ENCODE measurements around the gene USP43.

USP43 gene

DNA sequence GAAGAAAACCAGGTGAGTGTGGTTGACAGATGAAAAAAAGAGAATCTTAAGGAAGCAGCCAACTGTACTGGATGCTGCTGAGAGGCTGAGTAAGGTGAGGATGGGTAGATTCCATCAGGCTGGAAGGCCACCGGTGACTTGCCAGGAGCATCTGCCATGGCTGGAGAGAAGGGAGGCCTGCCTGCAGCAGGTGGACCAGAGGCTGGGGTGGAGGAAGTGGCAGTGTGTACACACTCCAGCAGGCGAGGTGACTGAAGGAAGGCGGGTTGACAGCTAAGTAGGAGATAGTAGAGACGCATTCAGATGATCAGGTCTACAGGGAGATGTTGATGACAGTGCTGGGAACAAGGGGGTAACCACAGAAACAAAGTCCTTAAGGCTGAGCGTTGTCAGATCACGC, 69.5 kb downstream of the USP43 start:
- no peak overlapping the region for H3K4me3 ChIP-seq (ENCODE audit: low read length)
- DNase-seq (ENCODE audit: low read depth) = no peak
- TF ChIP-seq, protein P1, sequence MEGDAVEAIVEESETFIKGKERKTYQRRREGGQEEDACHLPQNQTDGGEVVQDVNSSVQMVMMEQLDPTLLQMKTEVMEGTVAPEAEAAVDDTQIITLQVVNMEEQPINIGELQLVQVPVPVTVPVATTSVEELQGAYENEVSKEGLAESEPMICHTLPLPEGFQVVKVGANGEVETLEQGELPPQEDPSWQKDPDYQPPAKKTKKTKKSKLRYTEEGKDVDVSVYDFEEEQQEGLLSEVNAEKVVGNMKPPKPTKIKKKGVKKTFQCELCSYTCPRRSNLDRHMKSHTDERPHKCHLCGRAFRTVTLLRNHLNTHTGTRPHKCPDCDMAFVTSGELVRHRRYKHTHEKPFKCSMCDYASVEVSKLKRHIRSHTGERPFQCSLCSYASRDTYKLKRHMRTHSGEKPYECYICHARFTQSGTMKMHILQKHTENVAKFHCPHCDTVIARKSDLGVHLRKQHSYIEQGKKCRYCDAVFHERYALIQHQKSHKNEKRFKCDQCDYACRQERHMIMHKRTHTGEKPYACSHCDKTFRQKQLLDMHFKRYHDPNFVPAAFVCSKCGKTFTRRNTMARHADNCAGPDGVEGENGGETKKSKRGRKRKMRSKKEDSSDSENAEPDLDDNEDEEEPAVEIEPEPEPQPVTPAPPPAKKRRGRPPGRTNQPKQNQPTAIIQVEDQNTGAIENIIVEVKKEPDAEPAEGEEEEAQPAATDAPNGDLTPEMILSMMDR (conservative IDR thresholded peaks at IDR 0.05; ENCODE audit: low read length) = no peak

DNA sequence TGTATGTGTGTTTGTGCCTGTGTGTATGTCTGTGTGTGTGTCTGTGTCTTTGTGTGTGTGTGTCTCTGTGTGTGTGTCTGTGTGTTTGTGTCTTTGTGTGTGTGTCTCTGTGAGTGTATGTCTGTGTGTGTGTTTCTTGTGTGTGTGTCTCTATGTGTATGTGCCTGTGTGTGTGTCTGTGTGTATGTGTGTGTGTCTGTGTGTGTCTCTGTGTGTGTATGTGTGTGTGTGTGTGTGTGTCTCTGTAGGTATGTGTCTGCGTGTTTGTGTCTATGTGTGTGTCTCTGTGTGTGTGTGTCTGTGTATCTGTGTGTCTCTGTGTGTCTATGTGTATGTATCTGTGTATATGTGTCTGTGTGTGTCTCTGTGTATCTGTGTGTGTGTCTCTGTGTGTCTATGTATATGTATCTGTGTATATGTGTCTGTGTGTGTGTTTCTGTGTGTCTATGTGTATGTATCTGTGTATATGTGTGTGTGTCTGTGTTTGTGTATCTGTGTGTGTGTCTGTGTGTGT, 70.2 kb downstream of the USP43 start:
- TF ChIP-seq, protein P1 (conservative IDR thresholded peaks at IDR 0.05; ENCODE audit: low read length) = no peak
- DNase-seq (ENCODE audit: low read depth) = no peak
- no peak overlapping the region for H3K4me3 ChIP-seq (ENCODE audit: low read length)

DNA sequence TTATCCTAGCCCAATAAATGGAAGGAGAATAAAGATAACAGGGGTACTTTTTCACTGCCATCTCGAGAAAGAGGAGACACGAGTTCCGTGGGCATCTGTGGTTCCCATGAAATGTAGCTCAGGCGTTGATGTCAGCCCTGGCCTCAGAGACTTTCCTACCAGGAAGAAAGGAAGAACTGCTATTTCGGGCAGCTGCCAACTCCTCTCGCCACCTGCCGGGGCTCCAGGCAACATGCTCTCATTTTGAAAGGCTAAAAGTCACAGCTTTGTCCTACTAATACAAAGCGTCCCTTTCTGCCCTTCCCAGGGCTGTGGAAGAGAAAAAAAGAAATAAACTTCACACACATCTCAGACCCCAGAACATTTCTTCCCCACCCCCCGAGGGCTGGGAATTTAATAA, 80.3 kb downstream of the USP43 start:
- H3K4me3 ChIP-seq (ENCODE audit: low read length) = no peak overlapping the region
- no peak for DNase-seq (ENCODE audit: low read depth)
- TF ChIP-seq, protein P1 (conservative IDR thresholded peaks at IDR 0.05; ENCODE audit: low read length) = peak; percentile 24; the same call in 1 of the 2 replicates

DNA sequence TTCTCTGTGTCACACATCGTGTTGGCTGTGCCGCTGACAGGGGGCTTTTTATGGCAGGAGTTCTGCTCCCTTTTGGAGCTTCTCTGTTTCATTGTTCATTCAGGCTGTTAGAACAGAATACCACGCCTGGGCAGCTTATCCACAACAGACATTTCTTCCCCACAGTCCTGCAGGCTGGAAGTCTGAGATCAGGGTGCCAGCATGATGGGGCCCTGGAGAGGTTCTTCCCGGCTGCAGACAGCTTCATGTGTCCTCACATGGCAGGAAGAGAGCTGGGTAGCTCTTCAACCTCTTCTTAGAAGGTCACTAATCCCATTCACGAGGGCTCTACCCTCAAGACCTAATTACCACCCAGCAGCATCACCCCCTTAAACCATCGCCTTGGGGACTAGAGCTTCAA, 81.0 kb downstream of the USP43 start:
- TF ChIP-seq, protein P1 (conservative IDR thresholded peaks at IDR 0.05; ENCODE audit: low read length) = no peak
- no peak for DNase-seq (ENCODE audit: low read depth)
- H3K4me3 ChIP-seq (ENCODE audit: low read length) = no peak overlapping the region

DNA sequence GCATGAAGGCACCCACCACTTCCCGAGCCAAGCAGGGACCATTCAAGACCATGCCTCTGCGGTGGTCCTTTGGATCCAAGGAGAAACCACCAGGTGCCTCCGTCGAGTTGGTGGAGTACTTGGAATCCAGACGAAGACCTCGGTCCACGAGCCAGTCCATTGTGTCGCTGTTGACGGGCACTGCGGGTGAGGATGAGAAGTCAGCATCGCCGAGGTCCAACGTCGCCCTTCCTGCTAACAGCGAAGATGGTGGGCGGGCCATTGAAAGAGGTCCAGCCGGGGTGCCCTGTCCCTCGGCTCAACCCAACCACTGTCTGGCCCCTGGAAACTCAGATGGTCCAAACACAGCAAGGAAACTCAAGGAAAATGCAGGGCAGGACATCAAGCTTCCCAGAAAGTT, 82.7 kb downstream of the USP43 start:
- no peak overlapping the region for H3K4me3 ChIP-seq (ENCODE audit: low read length)
- TF ChIP-seq, protein P1 (conservative IDR thresholded peaks at IDR 0.05; ENCODE audit: low read length) = no peak
- DNase-seq (ENCODE audit: low read depth) = no peak

DNA sequence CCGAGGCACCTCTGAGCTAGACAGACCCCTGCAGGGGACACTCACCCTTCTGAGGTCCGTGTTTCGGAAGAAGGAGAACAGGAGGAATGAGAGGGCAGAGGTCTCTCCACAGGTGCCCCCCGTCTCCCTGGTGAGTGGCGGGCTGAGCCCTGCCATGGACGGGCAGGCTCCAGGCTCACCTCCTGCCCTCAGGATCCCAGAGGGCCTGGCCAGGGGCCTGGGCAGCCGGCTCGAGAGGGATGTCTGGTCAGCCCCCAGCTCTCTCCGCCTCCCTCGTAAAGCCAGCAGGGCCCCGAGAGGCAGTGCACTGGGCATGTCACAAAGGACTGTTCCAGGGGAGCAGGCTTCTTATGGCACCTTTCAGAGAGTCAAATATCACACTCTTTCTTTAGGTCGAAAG, 83.2 kb downstream of the USP43 start:
- TF ChIP-seq, protein P1 (conservative IDR thresholded peaks at IDR 0.05; ENCODE audit: low read length) = no peak
- H3K4me3 ChIP-seq (ENCODE audit: low read length) = no peak overlapping the region
- no peak for DNase-seq (ENCODE audit: low read depth)

DNA sequence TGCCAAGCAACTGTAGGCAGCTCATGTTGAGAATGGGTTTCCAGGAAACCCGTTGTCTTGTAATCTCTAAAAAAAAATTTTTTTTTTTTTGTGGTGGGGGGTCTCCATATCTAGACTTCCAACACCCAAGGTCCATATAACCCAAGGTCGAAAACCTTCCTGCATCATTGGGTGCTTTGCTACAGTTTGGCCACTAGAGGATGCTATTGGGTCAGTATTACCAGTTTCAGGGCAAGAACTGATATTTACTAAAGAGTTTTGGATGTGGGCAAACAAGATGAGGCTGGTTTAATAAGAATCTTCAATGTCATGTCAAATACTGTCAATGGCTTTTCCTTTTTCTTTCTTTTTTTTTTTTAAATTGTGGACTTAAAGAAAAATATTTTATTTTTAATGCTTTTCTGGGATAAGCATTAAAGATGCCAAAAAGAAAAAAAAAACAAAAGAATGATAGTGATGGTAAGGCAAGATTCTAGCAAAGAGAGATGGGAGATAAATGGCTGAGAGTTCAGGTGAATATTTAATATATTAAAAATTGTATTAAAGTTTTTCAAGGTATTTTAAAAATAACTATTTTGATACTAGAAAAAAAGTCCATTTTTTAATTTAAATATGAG, 83.8 kb downstream of the USP43 start:
- DNase-seq (ENCODE audit: low read depth) = peak; percentile 58
- no peak overlapping the region for H3K4me3 ChIP-seq (ENCODE audit: low read length)
- TF ChIP-seq, protein P1 (conservative IDR thresholded peaks at IDR 0.05; ENCODE audit: low read length) = peak; percentile 100

All from AG10803 (cell line).